ENCODE results near the gene ATG10. TPM values are rescaled to one million over a fixed set of nuclear protein-coding genes. Genes with fewer than 3 reads are reported as not detected.
"Not testable (repeated sequence)": the region's sequence is repeated elsewhere in the genome, so short reads cannot be mapped to it uniquely, and the experiment has no call there.

ATG10 gene
- total RNA-seq, 4 donors from 2014 or later, result 5.6 to 10.7 (median 8.3) TPM

DNA sequence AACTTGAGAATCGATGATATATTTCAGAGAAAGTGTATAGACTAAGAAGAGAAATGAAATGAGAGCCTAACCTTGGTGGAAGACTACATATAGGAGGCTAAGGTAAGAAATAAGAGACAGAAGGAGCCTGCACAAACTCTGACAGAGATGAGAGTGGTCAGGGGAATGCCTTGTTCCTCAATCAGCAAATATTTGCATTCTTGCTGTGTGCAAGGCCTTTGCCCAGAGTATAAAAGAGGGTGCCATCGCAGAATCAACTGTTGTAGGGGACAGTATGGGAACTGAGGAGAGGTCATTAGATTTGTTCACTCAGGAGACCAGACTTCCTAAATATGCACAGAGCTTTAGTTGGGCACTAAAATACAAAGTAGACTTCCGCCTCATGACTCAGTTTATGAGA is 137.2 kb downstream of the ATG10 start:
- 94% methylated on average over 3 of the region's 3 CpGs for WGBS
- TF ChIP-seq, protein P1, sequence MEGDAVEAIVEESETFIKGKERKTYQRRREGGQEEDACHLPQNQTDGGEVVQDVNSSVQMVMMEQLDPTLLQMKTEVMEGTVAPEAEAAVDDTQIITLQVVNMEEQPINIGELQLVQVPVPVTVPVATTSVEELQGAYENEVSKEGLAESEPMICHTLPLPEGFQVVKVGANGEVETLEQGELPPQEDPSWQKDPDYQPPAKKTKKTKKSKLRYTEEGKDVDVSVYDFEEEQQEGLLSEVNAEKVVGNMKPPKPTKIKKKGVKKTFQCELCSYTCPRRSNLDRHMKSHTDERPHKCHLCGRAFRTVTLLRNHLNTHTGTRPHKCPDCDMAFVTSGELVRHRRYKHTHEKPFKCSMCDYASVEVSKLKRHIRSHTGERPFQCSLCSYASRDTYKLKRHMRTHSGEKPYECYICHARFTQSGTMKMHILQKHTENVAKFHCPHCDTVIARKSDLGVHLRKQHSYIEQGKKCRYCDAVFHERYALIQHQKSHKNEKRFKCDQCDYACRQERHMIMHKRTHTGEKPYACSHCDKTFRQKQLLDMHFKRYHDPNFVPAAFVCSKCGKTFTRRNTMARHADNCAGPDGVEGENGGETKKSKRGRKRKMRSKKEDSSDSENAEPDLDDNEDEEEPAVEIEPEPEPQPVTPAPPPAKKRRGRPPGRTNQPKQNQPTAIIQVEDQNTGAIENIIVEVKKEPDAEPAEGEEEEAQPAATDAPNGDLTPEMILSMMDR (IDR thresholded peaks at IDR 0.05), result no peak
- TF ChIP-seq POLR2A (IDR thresholded peaks at IDR 0.05) (no peak), EP300 (IDR thresholded peaks at IDR 0.05) (no peak), POLR2AphosphoS5 (IDR thresholded peaks at IDR 0.05) (no peak)
- H3K36me3 ChIP-seq, result no peaks in the 10 kb centered on the region
- no peak for DNase-seq (ENCODE audit: low spot score in 2 of 2)
- H3K4me1 ChIP-seq, result peaks cover 25% of the 10 kb centered on the region
- H3K27ac ChIP-seq, result no peak overlapping the region
- no peaks in the 10 kb centered on the region for H3K27me3 ChIP-seq
- no peaks in the 10 kb centered on the region for H3K9me3 ChIP-seq
- H3K4me3 ChIP-seq, result no peak overlapping the region

DNA sequence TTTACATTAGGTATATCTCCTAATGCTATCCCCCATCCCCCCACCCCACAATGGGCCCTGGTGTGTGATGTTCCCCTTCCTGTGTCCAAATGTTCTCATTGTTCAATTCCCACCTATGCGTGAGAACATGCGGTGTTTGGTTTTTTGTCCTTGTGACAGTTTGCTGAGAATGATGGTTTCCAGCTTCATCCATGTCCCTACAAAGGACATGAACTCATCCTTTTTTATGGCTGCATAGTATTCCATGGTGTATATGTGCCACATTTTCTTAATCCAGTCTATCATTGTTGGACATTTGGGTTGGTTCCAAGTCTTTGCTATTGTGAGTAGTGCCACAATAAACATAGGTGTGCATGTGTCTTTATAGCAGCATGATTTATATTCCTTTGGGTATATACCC is 138.1 kb downstream of the ATG10 start:
- DNase-seq (ENCODE audit: low spot score in 2 of 2); H3K27me3 ChIP-seq; H3K36me3 ChIP-seq; H3K4me3 ChIP-seq; H3K27ac ChIP-seq; H3K9me3 ChIP-seq: not testable (repeated sequence)
- peaks cover 25% of the 10 kb centered on the region for H3K4me1 ChIP-seq
- 96% methylated on average over 2 of the region's 2 CpGs for WGBS

DNA sequence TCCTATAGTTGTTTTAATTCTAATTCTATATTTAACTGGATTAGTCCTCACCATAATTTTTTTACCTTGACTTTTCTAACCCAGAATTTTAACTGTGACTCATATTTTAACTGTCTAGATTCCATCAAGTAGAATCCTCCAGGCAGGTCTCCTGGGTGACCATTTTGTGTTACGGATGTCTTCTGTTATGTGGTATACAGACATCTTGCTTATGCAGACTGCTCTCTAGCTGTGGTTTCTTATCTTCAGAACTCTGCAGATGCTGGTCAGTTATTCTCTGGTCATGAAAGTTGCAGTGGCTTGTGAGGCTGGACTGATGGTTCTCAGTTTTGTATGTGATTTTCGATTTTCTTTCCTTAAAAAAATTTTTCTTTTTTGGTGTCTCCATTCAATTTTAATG is 139.4 kb downstream of the ATG10 start:
- Histone ChIP-seq H3K9me3 (no peaks in the 10 kb centered on the region), H3K4me1 (peaks cover 17% of the 10 kb centered on the region), H3K27ac (no peak overlapping the region), H3K4me3 (no peak overlapping the region), H3K27me3 (no peaks in the 10 kb centered on the region), H3K36me3 (no peaks in the 10 kb centered on the region)
- no peak for TF ChIP-seq POLR2A (IDR thresholded peaks at IDR 0.05)
- TF ChIP-seq, protein P1 (IDR thresholded peaks at IDR 0.05), result no peak
- TF ChIP-seq EP300 (IDR thresholded peaks at IDR 0.05), result no peak
- no peak for TF ChIP-seq POLR2AphosphoS5 (IDR thresholded peaks at IDR 0.05)
- WGBS, result 86% methylated on average over 2 of the region's 2 CpGs
- DNase-seq (ENCODE audit: low spot score in 2 of 2), result no peak

DNA sequence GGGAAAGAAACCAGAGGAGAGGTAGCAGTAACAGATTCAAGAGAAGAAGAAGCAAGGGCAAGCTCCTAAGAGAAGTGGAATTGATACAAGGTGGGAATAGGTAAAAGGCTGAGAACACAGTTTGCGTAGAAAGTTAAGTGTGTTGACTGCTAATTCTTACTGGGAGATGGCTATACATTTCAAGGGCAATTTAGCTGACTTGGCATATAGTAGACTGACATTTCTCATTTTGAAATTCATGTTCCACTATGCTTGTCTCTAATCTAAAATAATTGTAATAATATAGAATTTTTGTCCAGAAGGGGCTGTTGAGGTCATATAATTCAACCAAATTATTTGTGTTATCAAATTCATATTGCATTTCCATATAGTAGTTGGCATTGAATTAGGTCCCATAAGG is 144.0 kb downstream of the ATG10 start:
- TF ChIP-seq POLR2AphosphoS5 (IDR thresholded peaks at IDR 0.05) (no peak), EP300 (IDR thresholded peaks at IDR 0.05) (no peak), POLR2A (IDR thresholded peaks at IDR 0.05) (no peak)
- Histone ChIP-seq H3K36me3 (no peaks in the 10 kb centered on the region), H3K9me3 (no peaks in the 10 kb centered on the region), H3K27ac (no peak overlapping the region), H3K4me1 (no peaks in the 10 kb centered on the region), H3K27me3 (no peaks in the 10 kb centered on the region), H3K4me3 (no peak overlapping the region)
- no peak for DNase-seq (ENCODE audit: low spot score in 2 of 2)
- WGBS, result 95% methylated on average over 1 of the region's 1 CpG

DNA sequence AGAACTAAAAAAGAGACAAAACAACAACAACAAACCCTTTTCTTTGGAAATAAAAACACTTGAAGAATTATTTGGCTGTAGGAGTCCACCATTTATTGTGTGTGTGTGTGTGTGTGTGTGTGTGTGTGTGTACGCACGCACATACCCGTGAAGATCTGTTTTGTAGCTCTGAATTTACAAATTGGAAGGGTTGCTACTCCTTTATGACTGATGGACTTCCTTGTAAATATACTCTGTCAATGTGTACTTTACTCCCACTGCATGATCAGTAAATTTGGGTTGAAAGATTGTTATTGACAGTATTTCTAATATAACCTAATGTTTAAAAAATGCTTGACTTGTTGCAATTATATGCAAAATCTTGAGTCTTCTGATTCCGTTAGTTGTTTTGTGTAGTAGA is 148.1 kb downstream of the ATG10 start:
- Histone ChIP-seq H3K9me3 (no peaks in the 10 kb centered on the region), H3K27me3 (no peaks in the 10 kb centered on the region), H3K27ac (no peak overlapping the region), H3K4me1 (no peaks in the 10 kb centered on the region), H3K36me3 (no peaks in the 10 kb centered on the region), H3K4me3 (no peak overlapping the region)
- DNase-seq (ENCODE audit: low spot score in 2 of 2), result no peak
- 94% methylated on average over 4 of the region's 4 CpGs for WGBS
- TF ChIP-seq POLR2A (IDR thresholded peaks at IDR 0.05) (no peak), POLR2AphosphoS5 (IDR thresholded peaks at IDR 0.05) (no peak), EP300 (IDR thresholded peaks at IDR 0.05) (no peak)
- TF ChIP-seq, protein P1 (IDR thresholded peaks at IDR 0.05), result no peak

DNA sequence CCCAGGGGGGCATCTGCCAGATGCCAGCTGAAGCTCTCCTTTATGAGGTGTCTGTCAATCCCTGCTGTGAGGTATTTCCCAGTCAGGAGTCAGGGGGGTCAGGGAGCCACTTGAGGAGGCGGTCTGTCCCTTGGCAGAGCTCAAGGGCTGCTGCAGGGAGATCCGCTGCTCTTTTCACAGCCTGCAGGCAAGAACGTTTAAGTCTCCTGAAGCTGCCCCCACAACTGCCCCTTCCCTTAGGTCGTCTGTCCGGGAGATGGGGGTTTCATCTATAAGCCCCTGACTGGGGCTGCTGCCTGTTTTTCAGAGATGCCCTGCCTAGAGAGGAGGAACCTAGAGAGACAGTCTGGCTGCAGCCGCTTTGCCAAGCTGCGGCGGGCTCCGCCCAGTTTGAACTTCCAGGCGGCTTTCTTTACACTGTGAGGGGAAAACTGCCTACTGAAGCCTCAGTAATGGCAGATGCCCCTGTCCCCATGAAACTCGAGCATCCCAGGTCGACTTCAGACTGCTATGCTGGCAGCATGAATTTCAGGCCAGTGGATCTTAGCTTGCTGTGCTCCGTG is 158.0 kb downstream of the ATG10 start:
- TF ChIP-seq POLR2A (IDR thresholded peaks at IDR 0.05), result no peak
- TF ChIP-seq, protein P1 (IDR thresholded peaks at IDR 0.05), result no peak
- no peak for TF ChIP-seq POLR2AphosphoS5 (IDR thresholded peaks at IDR 0.05)
- no peak for TF ChIP-seq EP300 (IDR thresholded peaks at IDR 0.05)
- 83% methylated on average over 13 of the region's 13 CpGs for WGBS
- Histone ChIP-seq H3K9me3 (peaks cover 10% of the 10 kb centered on the region), H3K36me3 (no peaks in the 10 kb centered on the region), H3K4me1 (no peaks in the 10 kb centered on the region), H3K27ac (no peak overlapping the region), H3K27me3 (no peaks in the 10 kb centered on the region), H3K4me3 (no peak overlapping the region)
- DNase-seq (ENCODE audit: low spot score in 2 of 2), result no peak

All from suprapubic skin (tissue), 4 donors.